Measurements from ENCODE around the gene GID8. TPM values are rescaled to one million over a fixed set of nuclear protein-coding genes. Genes with fewer than 3 reads are reported as not detected.
A peak's percentile ranks its signal among the peaks of the same experiment; 100 is the strongest.

Gene GID8
- total and polyA plus RNA-seq, 2 of the 13 experiments (the other 11 are each of a cell fraction or from before 2014, with no cell fraction given) = 39.6 to 59.8 TPM

DNA sequence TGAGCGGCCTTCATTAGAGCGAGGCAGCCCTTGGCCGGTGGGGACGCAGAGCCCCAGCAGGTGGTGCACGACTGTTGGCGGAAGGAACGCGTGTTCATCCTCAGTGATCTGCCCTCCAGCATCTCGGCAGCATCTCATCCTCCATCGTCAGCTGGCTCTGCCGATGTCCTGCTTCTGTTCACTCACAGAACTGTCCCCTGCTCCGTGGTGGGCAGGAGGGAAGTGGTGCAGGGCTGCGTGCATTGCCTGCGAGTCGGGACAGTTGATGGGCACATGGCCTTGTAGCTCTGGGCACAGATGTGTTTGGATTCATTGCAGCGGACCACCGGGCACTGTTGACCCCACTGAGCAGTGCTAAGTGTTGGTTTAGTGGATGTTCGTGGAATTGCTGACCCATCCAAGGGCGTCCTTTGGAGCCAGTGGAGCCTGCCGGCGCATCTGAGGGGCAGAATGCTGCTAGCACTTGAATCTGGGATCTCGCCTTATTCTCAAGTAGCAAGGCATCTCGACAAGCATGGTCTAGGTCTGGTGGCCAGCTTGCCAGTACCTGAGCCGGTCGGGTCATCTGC lies 7.9 kb downstream of the GID8 start (continued):
- no peak for TF ChIP-seq ISL2 (CRISPR knock-in tag; IDR thresholded peaks at IDR 0.05)
- no peak for TF ChIP-seq DNMT1 (CRISPR knock-in tag; IDR thresholded peaks at IDR 0.05)
- no peak for TF ChIP-seq ZNF724P (CRISPR knock-in tag; IDR thresholded peaks at IDR 0.05; ENCODE audit: borderline replicate concordance)
- no peak for TF ChIP-seq RFX3 (CRISPR knock-in tag; IDR thresholded peaks at IDR 0.05)
- no peak for TF ChIP-seq ZNF746 (CRISPR knock-in tag; IDR thresholded peaks at IDR 0.05)
- TF ChIP-seq AGO2 (optimal IDR thresholded peaks at IDR 0.05; ENCODE audit: low read depth, low read length) = peak; percentile 95
- TF ChIP-seq ZMAT3 (CRISPR knock-in tag; conservative IDR thresholded peaks at IDR 0.05) = no peak
- no peak for TF ChIP-seq KLF15 (CRISPR knock-in tag; IDR thresholded peaks at IDR 0.05; ENCODE audit: borderline replicate concordance)
- no peak for TF ChIP-seq KDM2A (CRISPR knock-in tag; IDR thresholded peaks at IDR 0.05; ENCODE audit: borderline replicate concordance, low read depth)
- no peak for TF ChIP-seq ZNF839 (CRISPR knock-in tag; IDR thresholded peaks at IDR 0.05; ENCODE audit: borderline replicate concordance)
- TF ChIP-seq FOXP1 (IDR thresholded peaks at IDR 0.05) = no peak
- no peak for TF ChIP-seq FOXP1 (CRISPR knock-in tag; IDR thresholded peaks at IDR 0.05)
- TF ChIP-seq ZNF776 (CRISPR knock-in tag; IDR thresholded peaks at IDR 0.05) = no peak
- TF ChIP-seq, protein P1, sequence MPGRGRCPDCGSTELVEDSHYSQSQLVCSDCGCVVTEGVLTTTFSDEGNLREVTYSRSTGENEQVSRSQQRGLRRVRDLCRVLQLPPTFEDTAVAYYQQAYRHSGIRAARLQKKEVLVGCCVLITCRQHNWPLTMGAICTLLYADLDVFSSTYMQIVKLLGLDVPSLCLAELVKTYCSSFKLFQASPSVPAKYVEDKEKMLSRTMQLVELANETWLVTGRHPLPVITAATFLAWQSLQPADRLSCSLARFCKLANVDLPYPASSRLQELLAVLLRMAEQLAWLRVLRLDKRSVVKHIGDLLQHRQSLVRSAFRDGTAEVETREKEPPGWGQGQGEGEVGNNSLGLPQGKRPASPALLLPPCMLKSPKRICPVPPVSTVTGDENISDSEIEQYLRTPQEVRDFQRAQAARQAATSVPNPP (CRISPR knock-in tag; IDR thresholded peaks at IDR 0.05) = no peak
- TF ChIP-seq PRDM10 (CRISPR knock-in tag; IDR thresholded peaks at IDR 0.05; ENCODE audit: low read depth) = no peak
- TF ChIP-seq POLR2G (IDR thresholded peaks at IDR 0.05; ENCODE audit: low read depth, low read length) = no peak
- no peak for TF ChIP-seq ZIK1 (CRISPR knock-in tag; IDR thresholded peaks at IDR 0.05; ENCODE audit: borderline replicate concordance, low read depth)
